Activated CD8-positive, alpha-beta T cell treated with anti-CD3 and anti-CD28 coated beads for 36 hours (primary cell): ENCODE measurements around the gene FGFRL1. TPM values are rescaled to one million over a fixed set of nuclear protein-coding genes. Genes with fewer than 3 reads are reported as not detected.
A peak's percentile ranks its signal among the peaks of the same experiment; 100 is the strongest.

Experiments used
- ATAC-seq: fragments of 200-7000 bp; cut with Tn5 transposase; one replicate; pipeline ENCODE4 v1.10.0; 2021; ENCODE audit warnings: mild to moderate bottlenecking, moderate library complexity
- CTCF ChIA-PET: fragments of 350-600 bp; sonication (Branson Sonifier 250); formaldehyde crosslinking; loops from one replicate; lab custom pipeline; 2021; ENCODE audit warnings: antibody characterized with exemption; lab: Charles Lee
- POLR2A ChIA-PET: fragments of 350-600 bp; sonication (Branson Sonifier 250); formaldehyde crosslinking; loops from one replicate; lab custom pipeline; 2021; ENCODE audit warnings: antibody characterized with exemption; lab: Charles Lee
- DNase-seq: peaks from one replicate; pipeline ENCODE4 v3.0.0-alpha.2; 2020
- H3K27ac Mint-ChIP-seq: one replicate; pipeline ENCODE4 v1.8.0; 2021; ENCODE audit warnings: mild to moderate bottlenecking, mixed read lengths
- H3K27me3 Mint-ChIP-seq: one replicate; pipeline ENCODE4 v1.8.0; 2021; ENCODE audit warnings: mixed read lengths
- H3K36me3 Mint-ChIP-seq: one replicate; pipeline ENCODE4 v1.8.0; 2021; ENCODE audit warnings: low read depth, mixed read lengths
- H3K4me1 Mint-ChIP-seq: one replicate; pipeline ENCODE4 v1.8.0; 2021; ENCODE audit warnings: low read depth, mixed read lengths
- H3K4me3 Mint-ChIP-seq: one replicate; pipeline ENCODE4 v1.8.0; 2021; ENCODE audit warnings: mild to moderate bottlenecking, moderate library complexity, mixed read lengths
- H3K9me3 Mint-ChIP-seq: one replicate; pipeline ENCODE4 v1.8.0; 2021; ENCODE audit warnings: mixed read lengths
- intact Hi-C: fragments of 100-400 bp; cut with micrococcal nuclease; formaldehyde crosslinking; loops from one replicate; pipeline ENCODE4 v1.10.0; 2022
- total RNA-seq, 2 experiments: library from RNA; stranded (reverse); gene quantifications; one replicate each; pipeline ENCODE4 v1.2.3, GENCODE V29; 2021
- TF ChIP-seq, protein P1 (sequence below): fragments of 200-600 bp; IDR thresholded peaks from one replicate; pipeline ENCODE4 v1.8.0; 2022; ENCODE audit warnings: antibody characterized with exemption, mild to moderate bottlenecking

Gene FGFRL1
- total RNA-seq, 2 experiments from 2014 or later, result 16.2 to 18.0 TPM

DNA sequence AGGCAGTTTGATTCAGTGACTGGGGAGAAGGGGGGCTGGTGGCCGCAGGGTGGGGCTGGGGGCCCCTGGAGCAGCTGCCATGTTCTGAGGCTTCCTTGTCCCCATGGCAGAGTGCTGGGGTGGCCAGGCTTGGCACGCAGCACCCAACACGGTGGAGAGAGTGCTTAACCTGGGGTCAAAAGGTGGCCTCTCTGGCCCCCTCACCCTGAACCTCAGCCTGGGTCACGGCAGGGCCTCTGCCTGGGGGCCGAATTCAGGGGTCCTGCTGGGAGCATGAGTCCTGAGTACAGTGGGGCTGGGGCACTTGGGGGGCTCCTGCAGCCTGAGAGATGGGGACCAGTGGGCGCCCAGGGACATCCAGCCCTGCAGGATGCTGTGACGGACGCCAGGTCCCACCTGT is 19.9 kb downstream of the FGFRL1 start:
- Mint-ChIP-seq H3K4me3 (no peak overlapping the region), H3K27ac (no peak overlapping the region), H3K36me3 (no peaks in the 10 kb centered on the region), H3K4me1 (no peaks in the 10 kb centered on the region), H3K27me3 (no peaks in the 10 kb centered on the region), H3K9me3 (no peaks in the 10 kb centered on the region)
- intact Hi-C loops, result no loop called here
- no peak for ATAC-seq
- DNase-seq, result no peak
- CTCF ChIA-PET, result no interaction called here
- TF ChIP-seq, protein P1, sequence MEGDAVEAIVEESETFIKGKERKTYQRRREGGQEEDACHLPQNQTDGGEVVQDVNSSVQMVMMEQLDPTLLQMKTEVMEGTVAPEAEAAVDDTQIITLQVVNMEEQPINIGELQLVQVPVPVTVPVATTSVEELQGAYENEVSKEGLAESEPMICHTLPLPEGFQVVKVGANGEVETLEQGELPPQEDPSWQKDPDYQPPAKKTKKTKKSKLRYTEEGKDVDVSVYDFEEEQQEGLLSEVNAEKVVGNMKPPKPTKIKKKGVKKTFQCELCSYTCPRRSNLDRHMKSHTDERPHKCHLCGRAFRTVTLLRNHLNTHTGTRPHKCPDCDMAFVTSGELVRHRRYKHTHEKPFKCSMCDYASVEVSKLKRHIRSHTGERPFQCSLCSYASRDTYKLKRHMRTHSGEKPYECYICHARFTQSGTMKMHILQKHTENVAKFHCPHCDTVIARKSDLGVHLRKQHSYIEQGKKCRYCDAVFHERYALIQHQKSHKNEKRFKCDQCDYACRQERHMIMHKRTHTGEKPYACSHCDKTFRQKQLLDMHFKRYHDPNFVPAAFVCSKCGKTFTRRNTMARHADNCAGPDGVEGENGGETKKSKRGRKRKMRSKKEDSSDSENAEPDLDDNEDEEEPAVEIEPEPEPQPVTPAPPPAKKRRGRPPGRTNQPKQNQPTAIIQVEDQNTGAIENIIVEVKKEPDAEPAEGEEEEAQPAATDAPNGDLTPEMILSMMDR, result no peak
- POLR2A ChIA-PET, result no interaction called here

DNA sequence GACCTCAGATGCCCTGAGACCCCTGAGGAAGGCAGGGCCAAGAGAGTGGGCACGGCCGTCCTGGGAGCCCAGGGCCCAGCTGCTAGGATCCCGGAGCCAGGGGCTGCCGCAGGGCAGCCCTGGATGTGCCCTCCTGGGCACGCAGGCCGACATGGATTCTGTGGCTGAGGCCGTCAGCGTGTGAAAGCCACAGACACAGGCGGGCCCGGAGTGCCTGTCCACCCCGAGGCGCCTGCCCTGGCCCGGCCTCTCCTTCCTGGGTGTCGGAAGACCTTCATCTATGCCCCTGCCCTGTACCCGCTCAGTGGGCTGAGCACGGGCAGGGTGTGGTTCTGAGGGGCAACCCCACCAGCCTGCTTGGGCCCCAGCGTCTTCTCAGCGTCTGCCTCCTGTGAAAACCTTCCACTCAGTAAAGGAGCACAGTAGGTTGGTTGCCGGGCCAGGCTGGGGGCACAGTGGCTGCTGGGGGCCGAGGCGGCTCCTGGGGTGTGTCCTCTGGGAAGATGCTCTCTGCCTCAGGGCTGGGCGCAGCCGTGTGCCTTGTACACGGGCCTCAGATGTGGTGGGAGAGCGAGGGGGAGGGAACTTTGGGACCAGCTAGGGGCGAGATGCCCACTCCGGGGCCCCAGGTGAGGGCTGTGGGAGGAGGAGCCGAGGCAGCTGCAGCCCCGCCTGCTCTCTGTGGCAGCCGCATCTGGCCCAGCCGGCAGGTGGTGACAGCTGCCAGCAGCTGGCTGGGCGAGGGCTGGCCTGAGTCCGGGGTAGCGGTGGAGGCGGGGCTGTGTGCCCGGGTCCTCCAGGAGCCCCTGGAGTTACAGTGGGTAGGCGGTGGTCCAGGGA is 20.8 kb downstream of the FGFRL1 start:
- CTCF ChIA-PET, result no interaction called here
- Mint-ChIP-seq H3K27me3 (no peaks in the 10 kb centered on the region), H3K4me3 (no peak overlapping the region), H3K36me3 (no peaks in the 10 kb centered on the region), H3K27ac (no peak overlapping the region), H3K4me1 (no peaks in the 10 kb centered on the region), H3K9me3 (no peaks in the 10 kb centered on the region)
- intact Hi-C loops, result no loop called here
- TF ChIP-seq, protein P1, result no peak
- ATAC-seq (peak; percentile 44), DNase-seq (no peak)
- POLR2A ChIA-PET, result no interaction called here

DNA sequence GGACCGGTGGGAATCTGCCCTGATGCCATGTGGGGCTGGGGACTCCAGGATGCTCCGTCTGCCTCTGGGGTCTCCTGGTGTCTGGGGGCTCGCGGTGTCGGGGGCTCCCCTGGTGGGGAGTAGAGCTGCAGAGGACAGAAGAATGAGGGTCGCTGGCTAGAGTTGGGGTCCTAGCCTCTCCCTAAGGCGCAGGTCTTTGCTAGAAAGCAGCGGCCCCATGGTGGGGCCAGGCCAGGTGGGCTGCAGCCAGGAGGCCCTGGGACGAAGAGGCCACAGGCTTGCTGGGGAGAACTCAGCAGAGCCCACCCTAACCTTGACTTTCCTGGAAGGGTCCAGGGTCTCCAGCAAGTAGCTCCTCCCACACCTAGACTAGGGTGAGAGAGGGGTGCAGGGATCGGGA is 21.4 kb downstream of the FGFRL1 start:
- ATAC-seq (no peak), DNase-seq (no peak)
- POLR2A ChIA-PET, result no interaction called here
- Mint-ChIP-seq H3K27me3 (no peaks in the 10 kb centered on the region), H3K9me3 (no peaks in the 10 kb centered on the region), H3K4me3 (no peak overlapping the region), H3K27ac (no peak overlapping the region), H3K36me3 (no peaks in the 10 kb centered on the region), H3K4me1 (no peaks in the 10 kb centered on the region)
- TF ChIP-seq, protein P1, result no peak
- intact Hi-C loops, result no loop called here
- CTCF ChIA-PET, result no interaction called here

DNA sequence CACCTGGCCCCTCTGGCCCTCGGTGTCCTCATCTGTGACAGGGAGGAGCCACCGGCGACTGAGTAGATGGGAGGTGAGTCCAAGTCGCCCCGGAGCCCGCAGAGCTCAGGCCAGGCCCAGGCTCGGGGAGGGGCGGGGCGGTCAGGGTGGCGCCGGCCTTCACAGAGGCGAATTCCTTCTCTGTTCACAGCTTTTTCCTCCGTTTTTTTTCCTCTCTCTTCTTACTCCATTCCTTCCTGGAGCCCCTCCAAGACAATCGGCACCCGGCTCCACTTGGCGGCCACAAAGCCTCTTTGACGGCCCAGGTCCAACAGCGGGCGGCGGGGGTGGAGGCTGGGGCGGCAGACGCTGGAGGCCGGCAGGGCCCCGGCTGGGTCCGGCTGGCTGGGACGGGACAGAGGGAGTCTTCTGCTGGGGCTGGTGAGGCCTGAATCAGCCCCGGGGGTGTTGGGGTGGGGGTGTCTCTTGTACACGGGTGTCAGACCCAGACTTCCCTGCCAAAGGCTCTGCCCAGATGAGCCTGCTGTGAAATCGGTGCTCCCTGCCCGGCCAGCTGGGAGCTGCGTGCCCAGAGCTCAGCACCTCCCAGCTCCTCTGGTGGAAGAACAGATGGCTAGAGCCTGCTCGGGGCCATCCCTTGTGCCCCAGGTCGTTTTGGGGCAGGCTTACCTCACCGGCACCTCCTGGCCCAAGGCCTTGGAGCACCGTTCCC is 22.6 kb downstream of the FGFRL1 start:
- no peaks in the 10 kb centered on the region for H3K4me1 Mint-ChIP-seq
- H3K9me3 Mint-ChIP-seq, result no peaks in the 10 kb centered on the region
- H3K27ac Mint-ChIP-seq, result no peak overlapping the region
- H3K36me3 Mint-ChIP-seq, result no peaks in the 10 kb centered on the region
- CTCF ChIA-PET, result no interaction called here
- TF ChIP-seq, protein P1, result no peak
- POLR2A ChIA-PET, result no interaction called here
- no peaks in the 10 kb centered on the region for H3K27me3 Mint-ChIP-seq
- ATAC-seq (no peak), DNase-seq (no peak)
- no peak overlapping the region for H3K4me3 Mint-ChIP-seq
- intact Hi-C loops, result no loop called here

DNA sequence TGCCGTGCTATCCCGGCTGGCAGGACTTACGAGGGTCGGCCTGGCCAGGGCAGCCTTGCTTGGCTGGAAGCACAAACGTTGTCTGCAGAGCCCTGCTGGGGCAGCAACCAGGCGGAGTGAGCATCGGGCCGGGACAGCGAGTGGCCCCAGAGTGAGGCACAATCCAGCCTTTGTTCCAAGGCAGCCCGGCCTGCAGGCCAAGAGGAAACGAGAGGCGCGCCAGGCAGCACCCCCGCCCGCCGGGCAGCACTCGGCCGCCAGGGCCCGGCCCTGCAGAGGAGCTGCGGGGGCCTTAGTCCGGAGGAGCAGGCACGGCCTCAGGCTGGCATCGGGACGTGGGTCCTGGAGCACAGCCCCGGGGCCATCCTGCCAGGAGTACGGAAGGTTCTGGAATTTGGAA is 24.1 kb downstream of the FGFRL1 start:
- POLR2A ChIA-PET, result no interaction called here
- Mint-ChIP-seq H3K36me3 (no peaks in the 10 kb centered on the region), H3K27me3 (peaks cover 1% of the 10 kb centered on the region), H3K4me1 (no peaks in the 10 kb centered on the region), H3K27ac (no peak overlapping the region), H3K4me3 (no peak overlapping the region), H3K9me3 (no peaks in the 10 kb centered on the region)
- CTCF ChIA-PET, result no interaction called here
- TF ChIP-seq, protein P1, result no peak
- intact Hi-C loops, result no loop called here
- DNase-seq (no peak), ATAC-seq (no peak)
